ENCODE measurements around the gene MEGF8.

Gene MEGF8

DNA sequence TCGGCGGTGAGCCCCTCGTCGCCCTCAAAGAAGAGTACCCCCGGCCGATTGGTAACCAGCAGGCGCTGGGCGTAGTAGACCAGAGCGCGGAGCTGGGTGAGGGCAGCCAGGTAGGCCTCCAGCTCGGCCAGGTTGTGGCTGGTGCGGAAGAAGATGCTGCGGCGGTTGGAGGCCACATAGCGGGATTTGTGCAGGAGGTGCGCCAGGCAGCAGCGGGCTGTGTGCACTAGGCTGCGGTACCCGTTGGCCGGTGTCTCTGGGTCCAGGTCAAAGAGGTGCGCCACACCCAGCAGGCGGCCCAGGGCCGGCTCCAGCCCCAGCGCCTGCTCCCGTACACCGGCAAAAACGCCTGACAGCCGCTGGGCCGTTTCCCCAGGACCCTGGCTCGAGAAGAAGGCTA lies 84.9 kb downstream of the MEGF8 start:
- TF ChIP-seq, protein P1, sequence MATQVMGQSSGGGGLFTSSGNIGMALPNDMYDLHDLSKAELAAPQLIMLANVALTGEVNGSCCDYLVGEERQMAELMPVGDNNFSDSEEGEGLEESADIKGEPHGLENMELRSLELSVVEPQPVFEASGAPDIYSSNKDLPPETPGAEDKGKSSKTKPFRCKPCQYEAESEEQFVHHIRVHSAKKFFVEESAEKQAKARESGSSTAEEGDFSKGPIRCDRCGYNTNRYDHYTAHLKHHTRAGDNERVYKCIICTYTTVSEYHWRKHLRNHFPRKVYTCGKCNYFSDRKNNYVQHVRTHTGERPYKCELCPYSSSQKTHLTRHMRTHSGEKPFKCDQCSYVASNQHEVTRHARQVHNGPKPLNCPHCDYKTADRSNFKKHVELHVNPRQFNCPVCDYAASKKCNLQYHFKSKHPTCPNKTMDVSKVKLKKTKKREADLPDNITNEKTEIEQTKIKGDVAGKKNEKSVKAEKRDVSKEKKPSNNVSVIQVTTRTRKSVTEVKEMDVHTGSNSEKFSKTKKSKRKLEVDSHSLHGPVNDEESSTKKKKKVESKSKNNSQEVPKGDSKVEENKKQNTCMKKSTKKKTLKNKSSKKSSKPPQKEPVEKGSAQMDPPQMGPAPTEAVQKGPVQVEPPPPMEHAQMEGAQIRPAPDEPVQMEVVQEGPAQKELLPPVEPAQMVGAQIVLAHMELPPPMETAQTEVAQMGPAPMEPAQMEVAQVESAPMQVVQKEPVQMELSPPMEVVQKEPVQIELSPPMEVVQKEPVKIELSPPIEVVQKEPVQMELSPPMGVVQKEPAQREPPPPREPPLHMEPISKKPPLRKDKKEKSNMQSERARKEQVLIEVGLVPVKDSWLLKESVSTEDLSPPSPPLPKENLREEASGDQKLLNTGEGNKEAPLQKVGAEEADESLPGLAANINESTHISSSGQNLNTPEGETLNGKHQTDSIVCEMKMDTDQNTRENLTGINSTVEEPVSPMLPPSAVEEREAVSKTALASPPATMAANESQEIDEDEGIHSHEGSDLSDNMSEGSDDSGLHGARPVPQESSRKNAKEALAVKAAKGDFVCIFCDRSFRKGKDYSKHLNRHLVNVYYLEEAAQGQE (IDR thresholded peaks at IDR 0.05; ENCODE audit: insufficient read depth in 1 of 2, low read depth in 2 of 2, low read length in 2 of 2) = no peak
- TF ChIP-seq SIN3A (IDR thresholded peaks at IDR 0.05; ENCODE audit: borderline replicate concordance, insufficient read depth, low read length) = no peak
- TF ChIP-seq POLR2AphosphoS5 (IDR thresholded peaks at IDR 0.05; ENCODE audit: low read depth, low read length) = no peak
- TF ChIP-seq FOXP2 (optimal IDR thresholded peaks at IDR 0.05; ENCODE audit: borderline replicate concordance, extremely low read depth, extremely low read length, insufficient read depth) = no peak
- TF ChIP-seq TAF1 (IDR thresholded peaks at IDR 0.05; ENCODE audit: borderline replicate concordance, insufficient read depth, low read length) = no peak

DNA sequence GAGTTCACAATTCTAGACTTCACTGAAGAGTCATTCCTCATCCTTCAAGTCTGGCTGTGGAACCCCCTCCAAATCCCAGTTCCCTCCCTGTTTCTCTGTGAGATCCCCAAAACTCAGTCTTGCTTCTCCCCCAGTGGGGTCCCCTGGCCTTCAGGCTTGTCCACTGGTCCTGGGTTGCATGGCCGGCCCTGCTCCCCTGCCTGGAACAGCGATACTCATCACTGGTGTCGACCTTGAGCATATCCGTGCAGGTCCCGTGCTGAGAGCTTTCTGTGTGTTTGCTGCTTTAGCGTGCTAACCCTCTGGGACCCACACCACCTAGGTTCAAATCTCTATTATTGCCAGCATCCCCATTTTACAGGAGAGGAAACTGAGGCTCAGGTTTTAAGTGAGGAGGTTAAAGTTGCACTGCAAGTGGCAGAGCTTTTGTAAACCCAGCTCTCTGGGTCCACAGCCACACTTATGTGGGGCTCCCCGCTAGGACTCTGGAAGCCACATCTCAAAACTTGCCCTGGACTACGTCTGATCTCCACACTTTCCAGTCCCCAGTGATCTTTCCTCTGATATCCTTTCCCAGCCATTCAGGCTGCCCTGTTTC lies 86.2 kb downstream of the MEGF8 start:
- no peak for TF ChIP-seq TAF1 (IDR thresholded peaks at IDR 0.05; ENCODE audit: borderline replicate concordance, insufficient read depth, low read length)
- no peak for TF ChIP-seq SIN3A (IDR thresholded peaks at IDR 0.05; ENCODE audit: borderline replicate concordance, insufficient read depth, low read length)
- no peak for TF ChIP-seq POLR2AphosphoS5 (IDR thresholded peaks at IDR 0.05; ENCODE audit: low read depth, low read length)
- TF ChIP-seq, protein P1 (IDR thresholded peaks at IDR 0.05; ENCODE audit: insufficient read depth in 1 of 2, low read depth in 2 of 2, low read length in 2 of 2) = no peak
- TF ChIP-seq FOXP2 (optimal IDR thresholded peaks at IDR 0.05; ENCODE audit: borderline replicate concordance, extremely low read depth, extremely low read length, insufficient read depth) = no peak

DNA sequence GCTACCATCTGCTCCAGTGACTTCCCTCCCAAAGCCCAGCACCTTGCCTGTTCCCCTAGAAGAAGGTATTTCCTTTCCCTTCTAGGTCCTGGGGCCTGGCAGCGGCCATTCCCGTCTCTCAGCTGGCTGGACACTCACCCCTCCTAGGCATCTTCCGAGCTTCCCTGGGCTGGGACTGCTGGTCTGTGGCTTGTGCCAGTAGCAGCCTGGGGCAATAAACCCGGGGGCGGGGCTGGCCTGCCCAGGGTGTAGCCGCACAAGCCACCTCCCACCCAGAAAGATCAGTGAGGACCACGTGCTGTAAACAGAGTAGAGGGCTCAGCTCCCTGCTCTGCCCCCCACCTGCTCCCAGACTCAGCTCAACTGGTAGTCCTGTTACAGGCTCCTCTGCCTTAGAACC lies 86.8 kb downstream of the MEGF8 start:
- TF ChIP-seq SIN3A (IDR thresholded peaks at IDR 0.05; ENCODE audit: borderline replicate concordance, insufficient read depth, low read length) = no peak

DNA sequence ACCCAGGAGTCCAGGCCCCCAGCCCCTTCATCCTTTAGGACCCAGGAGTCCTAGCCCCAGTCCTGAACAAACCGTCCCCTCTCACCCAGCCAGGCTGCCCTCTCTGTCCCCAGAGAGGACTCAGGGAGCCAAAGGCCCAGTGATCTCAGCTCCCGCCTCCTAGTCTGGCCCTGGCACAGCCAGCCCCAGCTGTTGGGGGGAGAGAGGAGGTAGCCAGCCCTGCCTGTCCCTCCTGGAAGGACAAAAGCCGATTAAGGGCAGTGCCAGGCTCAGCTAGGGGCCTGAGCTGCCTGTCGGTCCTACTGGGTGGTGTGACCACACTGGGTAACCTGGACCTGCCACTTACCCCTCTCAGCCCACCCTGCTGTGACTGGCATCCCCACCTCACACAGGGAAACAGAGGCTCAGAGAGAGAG lies 87.2 kb downstream of the MEGF8 start:
- TF ChIP-seq SIN3A (IDR thresholded peaks at IDR 0.05; ENCODE audit: borderline replicate concordance, insufficient read depth, low read length) (no peak), POLR2AphosphoS5 (IDR thresholded peaks at IDR 0.05; ENCODE audit: low read depth, low read length) (no peak), TAF1 (IDR thresholded peaks at IDR 0.05; ENCODE audit: borderline replicate concordance, insufficient read depth, low read length) (no peak), FOXP2 (optimal IDR thresholded peaks at IDR 0.05; ENCODE audit: borderline replicate concordance, extremely low read depth, extremely low read length, insufficient read depth) (no peak)
- TF ChIP-seq, protein P1 (IDR thresholded peaks at IDR 0.05; ENCODE audit: insufficient read depth in 1 of 2, low read depth in 2 of 2, low read length in 2 of 2) = no peak

DNA sequence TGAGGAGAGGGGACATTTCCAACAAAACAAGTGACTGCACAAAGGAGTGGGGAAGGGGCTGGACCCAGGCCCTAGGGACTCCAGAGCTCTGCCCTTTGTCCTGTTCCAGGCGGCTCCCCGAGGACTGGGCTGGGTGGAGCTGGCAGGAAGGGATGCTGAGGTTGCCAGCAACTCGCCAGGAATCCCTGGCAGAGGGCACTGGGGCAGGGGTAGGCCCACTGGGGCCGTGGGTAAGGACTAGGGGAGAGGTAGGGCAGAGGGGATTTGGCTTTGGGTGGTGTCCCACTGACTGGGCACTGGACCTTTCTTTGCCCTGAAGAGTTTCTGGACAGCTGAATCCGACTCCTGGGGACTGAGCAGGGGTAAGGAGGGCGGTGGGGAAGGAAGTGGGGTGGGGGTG lies 93.9 kb downstream of the MEGF8 start:
- TF ChIP-seq TAF1 (IDR thresholded peaks at IDR 0.05; ENCODE audit: borderline replicate concordance, insufficient read depth, low read length) (no peak), SIN3A (IDR thresholded peaks at IDR 0.05; ENCODE audit: borderline replicate concordance, insufficient read depth, low read length) (no peak), FOXP2 (optimal IDR thresholded peaks at IDR 0.05; ENCODE audit: borderline replicate concordance, extremely low read depth, extremely low read length, insufficient read depth) (no peak), POLR2AphosphoS5 (IDR thresholded peaks at IDR 0.05; ENCODE audit: low read depth, low read length) (no peak)
- TF ChIP-seq, protein P1 (IDR thresholded peaks at IDR 0.05; ENCODE audit: insufficient read depth in 1 of 2, low read depth in 2 of 2, low read length in 2 of 2) = no peak

Data from PFSK-1 (cell line).